Osteoblast (primary cell): ENCODE data around the gene DEGS2. TPM values are rescaled to one million over a fixed set of nuclear protein-coding genes. Genes with fewer than 3 reads are reported as not detected.

ENCODE experiments used
- DNase-seq: peaks from one replicate; pipeline ENCODE4 v3.0.0; 2011; ENCODE audit warnings: low spot score, mixed read lengths; ENCODE audit not compliant: insufficient read length; ENCODE audit errors: missing footprints
- H2AFZ ChIP-seq: 2 replicates; pipeline ENCODE4 v1.6.0; 2011; ENCODE audit warnings: mild to moderate bottlenecking, low read length
- H3K27ac ChIP-seq: 2 replicates; pipeline ENCODE4 v1.5.1; 2011; ENCODE audit warnings: mild to moderate bottlenecking, low read depth, low read length, moderate library complexity
- H3K27me3 ChIP-seq: 2 replicates; pipeline ENCODE4 v1.6.0; 2012; ENCODE audit warnings: mild to moderate bottlenecking, control low read depth, inconsistent platforms, low read length, moderate library complexity; ENCODE audit not compliant: insufficient read depth
- H3K36me3 ChIP-seq: 2 replicates; pipeline ENCODE4 v1.5.1; 2011; ENCODE audit warnings: mild to moderate bottlenecking, low read length, control low read depth, moderate library complexity; ENCODE audit not compliant: insufficient read depth
- H3K4me1 ChIP-seq: 2 replicates; pipeline ENCODE4 v1.5.1; 2011; ENCODE audit warnings: mild to moderate bottlenecking, low read length, control low read depth, moderate library complexity; ENCODE audit not compliant: insufficient read depth
- H3K4me2 ChIP-seq: 2 replicates; pipeline ENCODE4 v1.6.0; 2011; ENCODE audit warnings: mild to moderate bottlenecking, low read length; ENCODE audit not compliant: insufficient read depth
- H3K4me3 ChIP-seq: fragments of 200-600 bp; sonication (generic); 3 replicates; pipeline ENCODE4 v1.5.1; 2012; ENCODE audit warnings: mild to moderate bottlenecking, low read length, inconsistent platforms; ENCODE audit not compliant: insufficient read depth
- H3K79me2 ChIP-seq: 2 replicates; pipeline ENCODE4 v1.6.0; 2012; ENCODE audit warnings: mild to moderate bottlenecking, low read length, control low read depth, inconsistent platforms; ENCODE audit not compliant: insufficient read depth
- H3K9me3 ChIP-seq: 2 replicates; pipeline ENCODE4 v1.5.1; 2011; ENCODE audit warnings: low read depth, low read length, control low read depth
- H4K20me1 ChIP-seq: 2 replicates; pipeline ENCODE4 v1.6.0; 2012; ENCODE audit warnings: mild to moderate bottlenecking, low read length, control low read depth; ENCODE audit not compliant: insufficient read depth
- total RNA-seq: library from RNA; depleted of rRNA; stranded (reverse); fragments of >200 nt; gene quantifications from 2 replicates; pipeline ENCODE4 v1.2.3, GENCODE V29; 2012
- TF ChIP-seq, protein P1 (sequence below): IDR thresholded peaks from 2 replicates; pipeline ENCODE4 v1.5.1; 2011; ENCODE audit warnings: mild to moderate bottlenecking, low read depth, low read length, moderate library complexity; ENCODE audit errors: extremely low read depth

DEGS2 gene
- total RNA-seq, 1 donor: 0.36 TPM

DNA sequence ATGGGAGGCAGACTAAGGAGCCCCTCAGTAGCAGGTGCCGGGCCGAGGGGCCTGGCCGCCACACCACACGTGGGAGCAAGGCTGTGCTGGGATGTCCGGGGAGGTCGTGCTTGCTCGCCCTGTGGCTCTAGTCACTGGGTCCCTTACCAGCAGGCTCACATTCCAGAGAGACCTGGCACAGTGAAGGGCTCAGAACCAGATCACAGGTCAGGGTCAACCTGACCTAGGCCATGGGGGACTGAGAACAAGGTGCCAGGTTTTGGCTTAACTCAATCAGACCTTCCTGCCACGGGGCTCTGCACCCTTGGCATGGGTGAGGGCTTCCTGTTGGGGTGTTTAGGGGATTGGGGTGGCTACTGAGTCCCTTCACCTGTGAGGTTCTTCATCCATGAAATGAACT lies 22.3 kb downstream of the DEGS2 start:
- Histone ChIP-seq H3K27me3 (no peaks in the 10 kb centered on the region), H3K4me2 (no peak overlapping the region), H4K20me1 (no peaks in the 10 kb centered on the region), H2AFZ (no peak overlapping the region), H3K4me3 (no peak overlapping the region), H3K36me3 (peaks cover 7% of the 10 kb centered on the region), H3K4me1 (peaks cover 6% of the 10 kb centered on the region), H3K79me2 (no peaks in the 10 kb centered on the region), H3K27ac (no peak overlapping the region), H3K9me3 (no peaks in the 10 kb centered on the region)
- DNase-seq: no peak
- TF ChIP-seq, protein P1, sequence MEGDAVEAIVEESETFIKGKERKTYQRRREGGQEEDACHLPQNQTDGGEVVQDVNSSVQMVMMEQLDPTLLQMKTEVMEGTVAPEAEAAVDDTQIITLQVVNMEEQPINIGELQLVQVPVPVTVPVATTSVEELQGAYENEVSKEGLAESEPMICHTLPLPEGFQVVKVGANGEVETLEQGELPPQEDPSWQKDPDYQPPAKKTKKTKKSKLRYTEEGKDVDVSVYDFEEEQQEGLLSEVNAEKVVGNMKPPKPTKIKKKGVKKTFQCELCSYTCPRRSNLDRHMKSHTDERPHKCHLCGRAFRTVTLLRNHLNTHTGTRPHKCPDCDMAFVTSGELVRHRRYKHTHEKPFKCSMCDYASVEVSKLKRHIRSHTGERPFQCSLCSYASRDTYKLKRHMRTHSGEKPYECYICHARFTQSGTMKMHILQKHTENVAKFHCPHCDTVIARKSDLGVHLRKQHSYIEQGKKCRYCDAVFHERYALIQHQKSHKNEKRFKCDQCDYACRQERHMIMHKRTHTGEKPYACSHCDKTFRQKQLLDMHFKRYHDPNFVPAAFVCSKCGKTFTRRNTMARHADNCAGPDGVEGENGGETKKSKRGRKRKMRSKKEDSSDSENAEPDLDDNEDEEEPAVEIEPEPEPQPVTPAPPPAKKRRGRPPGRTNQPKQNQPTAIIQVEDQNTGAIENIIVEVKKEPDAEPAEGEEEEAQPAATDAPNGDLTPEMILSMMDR: no peak

DNA sequence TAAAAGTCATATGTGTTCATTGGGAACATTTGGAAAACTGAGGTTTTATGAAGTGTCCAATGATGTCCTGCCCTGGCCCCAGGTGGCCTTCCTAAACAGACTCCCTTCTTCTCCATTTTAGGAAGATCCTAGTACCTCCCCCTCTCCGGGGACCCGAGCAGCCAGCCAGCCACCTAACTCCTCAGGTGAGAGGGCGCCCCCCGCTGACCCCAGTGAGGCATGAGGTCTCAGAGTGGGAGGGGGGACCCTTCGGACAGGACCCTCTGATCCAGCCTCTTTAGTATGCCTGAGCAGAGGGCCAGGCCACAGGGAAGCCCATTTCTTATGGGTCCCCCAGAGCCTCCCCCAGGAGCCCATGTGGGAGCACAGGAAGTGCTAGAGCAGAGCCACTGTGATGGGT lies 23.7 kb downstream of the DEGS2 start:
- Histone ChIP-seq H3K79me2 (no peaks in the 10 kb centered on the region), H3K4me1 (peaks cover 9% of the 10 kb centered on the region), H4K20me1 (no peaks in the 10 kb centered on the region), H3K4me3 (no peak overlapping the region), H3K36me3 (peaks cover 7% of the 10 kb centered on the region), H3K27me3 (no peaks in the 10 kb centered on the region), H2AFZ (no peak overlapping the region), H3K27ac (no peak overlapping the region), H3K9me3 (no peaks in the 10 kb centered on the region), H3K4me2 (no peak overlapping the region)
- no peak for DNase-seq
- TF ChIP-seq, protein P1: no peak

DNA sequence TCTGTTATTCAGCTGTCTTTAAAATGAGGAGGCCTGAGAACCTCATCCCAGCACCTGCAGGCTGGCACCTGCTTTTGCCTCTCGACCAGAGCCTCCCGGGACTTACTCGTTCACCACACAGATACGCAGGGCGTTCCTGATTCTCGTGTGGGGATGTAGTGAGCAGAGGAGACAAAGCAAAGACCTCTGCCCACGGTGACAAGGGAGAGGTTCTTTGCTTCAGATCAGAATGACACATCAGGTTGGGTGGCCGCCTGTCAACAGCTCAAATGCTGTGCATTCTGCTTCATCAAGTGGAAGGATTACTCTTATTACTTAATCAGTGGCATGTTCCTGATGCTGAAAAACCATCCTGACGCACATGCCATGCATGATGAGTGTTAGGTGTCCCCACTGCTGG lies 24.4 kb downstream of the DEGS2 start:
- no peak overlapping the region for H3K27ac ChIP-seq
- H3K9me3 ChIP-seq: no peaks in the 10 kb centered on the region
- H3K4me2 ChIP-seq: no peak overlapping the region
- no peak overlapping the region for H3K4me3 ChIP-seq
- H3K27me3 ChIP-seq: no peaks in the 10 kb centered on the region
- H3K4me1 ChIP-seq: peaks cover 9% of the 10 kb centered on the region
- H3K36me3 ChIP-seq: peaks cover 7% of the 10 kb centered on the region
- H3K79me2 ChIP-seq: no peaks in the 10 kb centered on the region
- no peak overlapping the region for H2AFZ ChIP-seq
- no peak for DNase-seq
- no peaks in the 10 kb centered on the region for H4K20me1 ChIP-seq
- TF ChIP-seq, protein P1: no peak

DNA sequence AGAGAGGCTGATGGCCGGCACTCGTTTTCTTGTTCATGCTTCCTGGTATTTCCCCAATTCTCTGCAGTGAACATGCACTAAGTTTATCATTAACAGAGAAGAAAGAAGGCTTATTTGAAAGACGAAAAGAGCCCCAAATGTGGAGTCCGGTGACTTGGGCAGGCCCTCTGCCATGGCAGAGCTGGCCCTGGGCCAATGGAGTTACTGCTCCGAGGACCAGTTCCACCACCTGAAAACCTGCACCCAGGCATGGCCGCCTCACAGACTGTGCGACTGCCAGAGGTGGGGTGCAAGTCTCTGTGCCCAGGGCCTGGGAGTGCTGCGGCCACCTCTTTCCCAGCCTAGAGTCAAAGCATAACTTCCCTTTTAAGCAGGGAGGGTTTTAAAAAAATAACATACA lies 24.9 kb downstream of the DEGS2 start:
- Histone ChIP-seq H3K4me3 (no peak overlapping the region), H3K4me1 (peaks cover 9% of the 10 kb centered on the region), H3K27me3 (no peaks in the 10 kb centered on the region), H3K36me3 (peaks cover 7% of the 10 kb centered on the region), H4K20me1 (no peaks in the 10 kb centered on the region), H3K9me3 (no peaks in the 10 kb centered on the region), H3K4me2 (no peak overlapping the region), H3K79me2 (no peaks in the 10 kb centered on the region), H2AFZ (no peak overlapping the region), H3K27ac (no peak overlapping the region)
- no peak for DNase-seq
- TF ChIP-seq, protein P1: no peak
